KBM-7 (cell line): ENCODE measurements around the gene SNX9.
"Not testable (repeated sequence)": the region's sequence is repeated elsewhere in the genome, so short reads cannot be mapped to it uniquely, and the experiment has no call there.

Experiments used
- DNase-seq: peaks from one replicate; pipeline ENCODE4 v3.0.0-alpha.2; 2015
- in situ Hi-C: fragments of 300-500 bp; cut with MboI; formaldehyde crosslinking; loops from 2 replicates; pipeline ENCODE4 v1.14.3; 2020; ENCODE audit warnings: low sequenced_read_pairs, low pct_unique_long_range_greater_than_20kb, mixed read lengths

SNX9 gene

GRCh38 chr6:157825243-157825904 is 2.3 kb downstream of the SNX9 start:
- DNase-seq: no peak
- in situ Hi-C loops: no loop called here

- in situ Hi-C loops: no loop called here
- no peak for DNase-seq
These were observed 7.4 kb downstream of the SNX9 start for GRCh38 chr6:157830354-157831017.

GRCh38 chr6:157831018-157831369 is 7.9 kb downstream of the SNX9 start:
- in situ Hi-C loops: no loop called here

GRCh38 chr6:157831424-157832249 is 8.6 kb downstream of the SNX9 start:
- no peak for DNase-seq
- in situ Hi-C loops: no loop called here

More at GRCh38 chr6:157831018-157831369, 7.9 kb downstream of the SNX9 start:
- DNase-seq: no peak

DNA sequence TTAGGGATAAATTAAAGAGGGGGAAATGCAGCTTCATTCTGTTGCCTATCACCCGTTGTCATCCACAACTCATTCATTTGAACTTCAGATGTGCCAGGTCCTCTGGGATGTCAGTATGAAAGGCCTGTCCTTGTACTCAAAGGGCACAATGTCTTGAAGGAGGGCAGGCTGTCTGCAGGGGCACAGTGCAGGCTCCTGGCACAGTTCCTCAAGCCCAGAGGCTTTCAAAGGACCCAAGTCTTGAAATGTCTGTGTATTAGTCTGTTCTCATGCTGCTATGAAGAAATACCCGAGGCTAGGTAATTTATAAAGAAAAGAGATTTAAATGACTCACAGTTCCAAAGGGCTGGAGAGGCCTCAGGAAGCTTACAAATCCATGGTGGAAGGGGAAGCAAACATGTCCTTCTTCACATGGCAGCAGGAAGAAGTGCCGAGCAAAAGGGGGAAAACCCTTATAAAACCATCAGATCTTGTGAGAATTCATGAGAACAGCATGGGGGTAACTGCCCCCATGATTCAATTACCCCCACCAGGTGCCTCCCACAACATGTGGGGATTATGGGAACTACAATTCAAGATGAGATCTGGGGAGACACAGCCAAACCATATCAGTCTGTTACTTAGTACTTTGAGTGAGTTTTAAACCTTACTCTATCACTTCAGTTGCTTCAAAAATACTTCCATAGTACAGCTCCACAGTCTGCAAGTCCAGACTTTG is 9.4 kb downstream of the SNX9 start:
- DNase-seq: no peak
- in situ Hi-C loops: no loop called here

- in situ Hi-C loops: no loop called here
- no peak for DNase-seq
These were observed 11.5 kb downstream of the SNX9 start for GRCh38 chr6:157834549-157834948.

- no peak for DNase-seq
- in situ Hi-C loops: no loop called here
These were observed 15.8 kb downstream of the SNX9 start for GRCh38 chr6:157838718-157839430.

- in situ Hi-C loops: no loop called here
- no peak for DNase-seq
These were observed 16.6 kb downstream of the SNX9 start for GRCh38 chr6:157839606-157840005.

DNA sequence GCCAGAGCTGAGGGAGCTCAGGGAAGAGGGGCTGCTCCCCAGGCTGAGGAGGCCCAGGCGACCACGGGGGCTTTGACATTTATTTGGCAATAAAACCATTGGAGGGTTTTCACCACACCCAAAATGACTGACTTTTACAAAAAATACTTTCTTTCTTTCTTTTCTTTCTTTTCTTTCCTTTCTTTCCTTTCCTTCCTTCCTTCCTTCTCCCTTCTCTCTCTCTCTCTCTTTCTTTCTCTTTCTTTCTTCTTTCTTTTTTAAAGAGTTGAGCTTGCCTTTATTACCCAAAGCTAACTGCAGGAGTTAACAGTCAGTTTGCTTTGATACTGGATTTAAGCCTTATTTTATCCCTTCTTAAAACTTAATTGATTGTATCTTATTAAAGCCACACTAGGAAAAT is 17.2 kb downstream of the SNX9 start:
- no peak for DNase-seq
- in situ Hi-C loops: no loop called here

DNA sequence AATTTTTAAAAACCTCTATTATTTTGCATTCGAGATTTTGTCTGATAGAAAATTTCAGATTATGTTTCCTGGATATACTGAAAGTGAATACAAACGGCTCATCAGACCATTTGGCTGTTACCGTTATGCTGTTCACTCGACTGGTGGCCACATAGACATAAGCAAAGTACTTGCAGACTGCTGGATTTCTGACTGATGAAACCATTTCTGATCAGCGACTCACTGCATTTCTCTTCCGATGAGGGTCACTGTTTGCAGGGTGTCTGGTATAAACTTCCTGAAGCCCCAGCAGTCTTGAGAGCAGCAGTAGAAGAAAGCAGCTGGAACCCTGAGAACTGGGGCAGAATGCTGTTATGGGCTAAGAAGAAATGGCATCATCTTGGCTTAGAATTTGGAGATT is 17.7 kb downstream of the SNX9 start:
- in situ Hi-C loops: no loop called here
- DNase-seq: no peak

DNA sequence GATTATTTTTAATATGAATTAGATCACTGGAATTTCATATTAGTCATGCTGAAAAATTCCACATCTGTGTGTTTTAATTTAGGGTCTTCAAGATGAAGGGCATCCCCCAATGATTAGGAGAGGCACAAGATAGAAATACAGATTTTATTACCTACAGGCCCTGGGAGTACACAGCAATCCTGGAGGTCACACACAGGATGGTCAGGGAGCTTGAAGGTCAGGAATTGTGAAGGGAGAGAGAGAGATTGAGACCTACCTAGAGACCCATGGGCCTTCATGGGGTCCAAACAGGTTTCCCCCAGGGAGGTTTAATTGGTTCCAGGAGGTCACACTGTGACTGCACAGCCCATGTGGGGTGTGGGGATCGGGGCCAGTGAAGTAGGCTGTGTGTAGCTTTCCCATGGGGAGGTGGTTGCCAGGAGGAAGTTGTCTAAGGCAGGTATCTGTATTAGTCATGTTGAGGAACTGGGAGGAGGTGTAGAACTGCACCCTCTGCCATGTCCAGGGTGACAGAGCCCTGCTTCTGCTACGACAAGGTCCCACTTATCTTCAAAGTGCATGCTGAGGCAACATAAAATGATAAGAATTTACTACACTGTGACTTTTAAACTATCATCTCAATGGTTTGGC is 18.3 kb downstream of the SNX9 start:
- in situ Hi-C loops: no loop called here
- no peak for DNase-seq

GRCh38 chr6:157842212-157842611 is 19.2 kb downstream of the SNX9 start:
- in situ Hi-C loops: no loop called here
- DNase-seq: no peak

DNA sequence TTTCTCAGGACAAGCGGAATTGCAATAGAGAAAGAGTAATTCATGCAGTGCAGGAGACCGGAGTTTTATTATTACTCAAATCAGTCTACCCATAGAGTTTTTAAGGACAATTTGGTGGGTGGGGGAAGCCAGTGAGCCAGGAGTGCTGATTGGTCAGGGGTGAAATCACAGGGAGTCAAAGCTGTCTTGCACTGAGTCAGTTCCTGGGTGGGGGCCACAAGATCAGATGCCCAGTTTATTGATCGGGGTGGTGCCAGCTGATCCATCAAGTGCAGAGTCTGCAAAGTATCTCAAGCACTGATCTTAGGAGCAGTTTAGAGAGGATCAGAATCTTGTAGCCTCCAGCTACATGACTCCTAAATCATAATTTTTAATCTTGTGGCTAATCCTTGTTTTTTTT is 21.1 kb downstream of the SNX9 start:
- in situ Hi-C loops, DNase-seq: not testable (repeated sequence)

DNA sequence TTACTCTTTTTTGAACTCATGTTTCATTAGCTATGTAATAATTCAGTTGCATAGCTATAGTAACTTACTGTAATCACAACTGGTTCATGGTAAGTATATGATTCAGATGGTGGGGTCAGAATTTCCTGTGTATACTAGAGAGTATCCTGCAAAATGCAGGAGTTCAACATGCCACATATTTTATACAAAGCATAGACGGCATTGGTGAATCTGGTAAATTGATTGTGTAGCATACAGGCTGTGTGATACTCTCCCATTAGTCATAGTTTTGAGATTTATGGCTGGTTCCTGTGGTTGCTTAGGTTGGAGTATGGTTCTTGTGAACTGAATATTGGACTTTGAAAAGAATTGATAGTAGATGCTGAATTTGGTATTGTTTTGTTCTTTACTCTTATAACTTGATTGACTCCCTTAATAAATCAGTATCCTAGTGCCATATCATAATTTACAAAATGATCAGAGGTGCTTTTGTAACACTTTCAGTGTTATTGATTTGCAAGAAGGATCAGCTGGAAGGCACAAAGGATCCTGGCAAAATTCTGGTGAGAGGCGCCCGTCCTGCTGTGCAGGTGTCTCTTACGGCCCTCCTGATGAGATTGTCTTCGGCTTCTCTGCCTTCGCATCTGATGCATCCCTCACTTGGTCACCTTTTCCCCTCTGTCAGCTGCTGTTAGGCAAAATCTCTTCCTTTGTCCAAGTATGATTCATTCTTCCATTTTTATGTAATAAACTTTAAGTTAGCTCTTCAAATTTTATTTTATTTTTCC is 22.6 kb downstream of the SNX9 start:
- no peak for DNase-seq
- in situ Hi-C loops: no loop called here

- no peak for DNase-seq
- in situ Hi-C loops: no loop called here
These were observed 24.8 kb downstream of the SNX9 start for GRCh38 chr6:157847846-157848245.

DNA sequence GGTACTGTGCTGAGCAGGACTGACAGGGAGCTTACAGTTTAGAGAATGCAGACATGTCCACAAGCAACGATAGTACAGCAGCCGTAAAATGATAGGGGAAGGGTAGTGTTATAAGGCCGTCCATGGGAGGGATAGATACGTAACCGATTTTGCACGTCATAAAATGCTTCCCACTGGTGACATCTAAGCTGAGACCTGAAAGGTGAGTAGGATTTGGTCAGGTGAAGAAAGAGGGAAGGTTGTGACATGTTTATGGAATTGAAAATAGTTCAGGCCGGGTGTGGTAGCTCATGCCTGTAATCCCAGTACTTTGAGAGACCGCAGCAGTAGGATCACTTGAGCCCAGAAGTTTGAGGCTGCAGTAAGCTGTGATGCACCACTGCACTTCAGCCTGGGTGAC is 25.6 kb downstream of the SNX9 start:
- DNase-seq: no peak

GRCh38 chr6:157849288-157850017 is 26.4 kb downstream of the SNX9 start:
- in situ Hi-C loops: no loop called here
- DNase-seq: no peak

More for the DNA sequence above, 25.6 kb downstream of the SNX9 start:
- in situ Hi-C loops: no loop called here
